ENCODE results near the gene CAMTA1. TPM values are rescaled to one million over a fixed set of nuclear protein-coding genes. Genes with fewer than 3 reads are reported as not detected.

The CAMTA1 gene
- total RNA-seq, 4 donors from 2014 or later = 86.3 to 170 (median 132) TPM

GRCh38 chr1:7639435-7640131 lies 854.3 kb downstream of the CAMTA1 start:
- ATAC-seq = no peak
- WGBS, 2 donors (ENCODE audit: low coverage in 1 of 2) = 90% methylated on average over 2 to 13 of the region's 13 CpGs
- peaks cover 5% of the 10 kb centered on the region for H3K27me3 ChIP-seq

DNA sequence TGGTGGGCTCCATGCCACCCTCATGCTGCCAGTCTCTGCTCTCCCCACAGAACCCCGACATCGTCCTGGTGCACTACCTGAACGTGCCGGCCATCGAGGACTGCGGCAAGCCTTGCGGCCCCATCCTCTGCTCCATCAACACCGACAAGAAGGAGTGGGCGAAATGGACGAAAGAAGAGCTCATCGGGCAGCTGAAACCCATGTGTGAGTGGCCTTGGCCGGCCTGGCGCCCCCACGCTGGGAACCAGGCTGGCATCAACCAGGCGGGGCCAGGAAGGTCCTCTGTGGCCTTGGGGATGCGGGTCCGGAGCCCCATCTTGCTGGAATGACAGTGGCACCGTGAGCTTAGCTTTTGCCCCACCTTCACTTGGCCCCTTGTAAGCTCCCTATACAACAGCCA lies 855.1 kb downstream of the CAMTA1 start:
- TF ChIP-seq CTCF (IDR thresholded peaks at IDR 0.05) = no peak
- no peak for TF ChIP-seq POLR2A (IDR thresholded peaks at IDR 0.05)
- TF ChIP-seq POLR2AphosphoS5 (IDR thresholded peaks at IDR 0.05) = no peak
- no peak for TF ChIP-seq EP300 (IDR thresholded peaks at IDR 0.05)
- no peak for ATAC-seq
- H3K27me3 ChIP-seq = peaks cover 5% of the 10 kb centered on the region
- H3K4me1 ChIP-seq = peaks cover 0 to 7% (median 0%) of the 10 kb centered on the region in 3 donors
- no peaks in the 10 kb centered on the region for H3K36me3 ChIP-seq
- 95% methylated on average over 10 of the region's 18 CpGs; no CpG with 5 or more reads in 1 of the 2 donors for WGBS, 2 donors (ENCODE audit: low coverage in 1 of 2)
- no peak overlapping the region for H3K4me3 ChIP-seq
- H3K9me3 ChIP-seq = peaks cover 0 to 5% (median 0%) of the 10 kb centered on the region in 3 donors
- H3K27ac ChIP-seq = no peak overlapping the region

More at GRCh38 chr1:7639435-7640131, 854.3 kb downstream of the CAMTA1 start:
- Histone ChIP-seq H3K4me1 (no peaks in the 10 kb centered on the region), H3K4me3 (no peak overlapping the region), H3K27ac (no peak overlapping the region), H3K9me3 (peaks cover 0 to 5% (median 0%) of the 10 kb centered on the region in 3 donors), H3K36me3 (no peaks in the 10 kb centered on the region)
- TF ChIP-seq EP300 (IDR thresholded peaks at IDR 0.05) (no peak), CTCF (IDR thresholded peaks at IDR 0.05) (no peak), POLR2AphosphoS5 (IDR thresholded peaks at IDR 0.05) (no peak), POLR2A (IDR thresholded peaks at IDR 0.05) (no peak)

- Histone ChIP-seq H3K4me3 (no peak overlapping the region), H3K27me3 (peaks cover 5% of the 10 kb centered on the region), H3K9me3 (peaks cover 0 to 5% (median 0%) of the 10 kb centered on the region in 3 donors), H3K36me3 (no peaks in the 10 kb centered on the region), H3K27ac (no peak overlapping the region), H3K4me1 (peaks cover 0 to 12% (median 0%) of the 10 kb centered on the region in 3 donors)
- ATAC-seq = no peak
- TF ChIP-seq POLR2A (IDR thresholded peaks at IDR 0.05) (no peak), POLR2AphosphoS5 (IDR thresholded peaks at IDR 0.05) (no peak), CTCF (IDR thresholded peaks at IDR 0.05) (no peak), EP300 (IDR thresholded peaks at IDR 0.05) (no peak)
- WGBS, 2 donors (ENCODE audit: low coverage in 1 of 2) = 60 to 76% methylated on average over 1 to 14 of the region's 18 CpGs
Observed at GRCh38 chr1:7640920-7641585, 855.8 kb downstream of the CAMTA1 start.

- H3K4me3 ChIP-seq = no peak overlapping the region
- TF ChIP-seq POLR2AphosphoS5 (IDR thresholded peaks at IDR 0.05) (no peak), CTCF (IDR thresholded peaks at IDR 0.05) (no peak), POLR2A (IDR thresholded peaks at IDR 0.05) (no peak), EP300 (IDR thresholded peaks at IDR 0.05) (no peak)
- H3K27ac ChIP-seq = no peak overlapping the region
- no peaks in the 10 kb centered on the region for H3K36me3 ChIP-seq
- H3K27me3 ChIP-seq = peaks cover 5% of the 10 kb centered on the region
- peaks cover 0 to 5% (median 0%) of the 10 kb centered on the region in 3 donors for H3K9me3 ChIP-seq
- ATAC-seq = no peak
- peaks cover 0 to 13% (median 0%) of the 10 kb centered on the region in 3 donors for H3K4me1 ChIP-seq
- 61 to 80% methylated on average over 1 to 5 of the region's 18 CpGs for WGBS, 2 donors (ENCODE audit: low coverage in 1 of 2)
Observed at GRCh38 chr1:7641587-7642417, 856.5 kb downstream of the CAMTA1 start.
